NCI-H82 (cell line): ENCODE data around the gene CENPV.
"Not testable (repeated sequence)": the region's sequence is repeated elsewhere in the genome, so short reads cannot be mapped to it uniquely, and the experiment has no call there.

Experiments
- DNase-seq: peaks from one replicate; lab custom pipeline; 2025; lab: John Stamatoyannopoulos, UW

Gene CENPV

DNA sequence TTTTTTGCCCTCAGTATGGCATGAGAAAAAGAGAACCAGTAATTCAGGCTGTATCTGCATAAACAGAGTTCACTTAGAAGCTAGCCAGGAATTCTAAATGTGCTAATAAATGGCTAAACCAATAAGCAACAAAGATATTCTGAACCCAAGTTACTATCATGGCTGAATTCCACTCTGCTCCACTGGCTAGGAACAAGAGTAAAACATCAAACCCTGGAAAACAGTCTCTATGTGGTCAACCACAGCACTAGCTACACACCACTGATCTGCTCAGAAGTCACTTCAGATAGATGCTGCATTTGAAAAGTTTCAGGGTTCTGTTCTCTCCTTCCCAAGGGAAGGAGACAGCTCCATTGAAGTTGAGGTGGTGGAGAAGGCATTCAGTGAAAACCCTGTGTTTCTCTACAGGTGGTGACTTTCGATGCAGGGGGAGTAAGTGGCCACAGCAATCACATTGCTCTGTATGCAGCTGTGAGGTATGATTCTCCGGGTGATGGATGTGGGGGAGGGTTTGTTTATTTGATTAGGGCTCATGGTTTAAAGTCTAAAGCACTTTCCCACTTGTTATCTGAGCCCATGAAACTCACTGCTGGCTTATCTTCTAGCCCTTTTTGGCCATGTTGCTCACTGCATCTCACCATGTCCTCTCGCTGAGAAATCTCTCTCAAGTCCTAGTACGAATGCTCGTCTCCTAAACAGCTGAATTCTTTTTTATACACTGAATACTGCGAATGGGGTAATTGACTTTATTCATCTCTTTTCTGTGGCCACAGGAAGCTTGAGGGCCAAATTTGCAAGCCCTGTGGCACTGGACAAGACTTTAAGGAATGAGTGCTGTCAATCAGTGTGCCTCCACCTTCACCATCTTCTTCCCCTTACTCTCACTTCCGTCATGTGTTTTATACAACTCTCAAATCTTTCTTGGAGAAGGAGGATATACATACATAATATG lies 39.9 kb downstream of the CENPV start:
- peak; percentile 29 for DNase-seq

DNA sequence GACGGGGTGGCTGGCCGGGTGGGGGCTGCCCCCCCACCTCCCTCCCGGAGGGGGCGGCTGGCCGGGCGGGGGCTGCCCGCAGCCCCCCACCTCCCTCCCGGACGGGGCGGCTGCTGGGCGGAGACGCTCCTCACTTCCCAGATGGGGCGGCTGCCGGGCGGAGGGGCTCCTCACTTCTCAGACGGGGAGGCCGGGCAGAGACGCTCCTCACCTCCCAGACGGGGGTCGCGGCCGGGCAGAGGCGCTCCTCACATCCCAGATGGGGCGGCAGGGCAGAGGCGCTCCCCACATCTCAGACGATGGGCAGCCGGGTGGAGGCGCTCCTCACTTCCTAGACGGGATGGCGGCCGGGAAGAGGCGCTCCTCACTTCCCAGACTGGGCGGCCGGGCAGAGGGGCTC lies 41.2 kb downstream of the CENPV start:
- not testable (repeated sequence) for DNase-seq

DNA sequence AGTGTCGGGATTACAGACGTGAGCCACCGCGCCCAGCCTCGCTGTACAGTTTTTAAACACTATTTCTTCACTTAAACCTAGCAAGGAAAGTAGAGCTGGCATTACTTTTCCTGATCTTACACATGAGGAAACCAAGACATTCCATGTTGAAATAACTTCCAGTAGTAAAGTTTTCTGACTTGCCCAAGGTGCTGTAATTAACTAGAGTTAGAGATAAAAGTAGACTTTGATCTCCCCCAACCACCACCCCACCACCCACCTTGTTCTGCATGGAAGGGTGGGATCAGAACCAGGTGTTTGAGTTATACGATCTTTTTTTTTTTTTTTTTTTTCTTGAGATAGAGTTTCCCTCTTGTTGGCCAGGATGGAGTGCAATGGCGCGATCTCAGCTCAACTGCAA lies 47.1 kb downstream of the CENPV start:
- no peak for DNase-seq

DNA sequence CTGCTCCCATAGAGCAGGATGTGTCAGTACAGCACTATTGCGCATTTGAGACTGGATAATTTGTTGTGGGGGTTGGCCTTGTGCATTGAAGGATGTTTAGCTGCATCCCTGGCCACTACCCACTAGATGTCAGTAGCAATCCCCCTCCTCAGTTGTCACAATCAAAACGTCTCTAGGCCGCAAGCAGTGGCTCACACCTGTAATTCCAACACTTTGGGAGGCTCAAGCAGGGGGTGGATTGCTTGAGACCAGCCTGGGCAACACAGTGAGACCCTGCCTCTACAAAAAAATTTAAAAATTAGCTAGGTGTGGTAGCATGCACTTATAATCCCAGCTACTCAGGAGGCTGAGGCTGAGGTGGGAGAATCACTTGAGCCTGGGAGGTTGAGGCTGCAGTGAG lies 48.4 kb downstream of the CENPV start:
- peak; percentile 71 for DNase-seq

DNA sequence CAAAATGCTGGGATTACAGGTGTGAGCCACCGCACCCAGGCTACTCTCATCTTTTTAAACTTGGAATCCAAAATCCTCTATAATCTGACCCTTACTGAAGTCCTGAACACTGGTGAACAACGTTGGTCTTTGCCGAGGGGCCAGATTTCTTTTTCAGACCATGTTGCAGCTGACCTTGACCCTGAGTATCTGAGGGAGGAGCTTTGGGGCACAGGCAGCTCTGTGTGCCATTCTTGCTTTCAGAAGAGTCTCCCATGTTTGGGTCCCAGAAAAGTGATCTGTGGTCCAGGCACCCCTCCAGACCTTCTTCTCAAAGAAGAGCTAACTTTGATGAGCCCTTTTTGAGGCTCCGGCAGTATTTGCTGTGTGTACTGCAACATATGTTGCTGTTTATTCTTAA lies 50.4 kb downstream of the CENPV start:
- DNase-seq: no peak

DNA sequence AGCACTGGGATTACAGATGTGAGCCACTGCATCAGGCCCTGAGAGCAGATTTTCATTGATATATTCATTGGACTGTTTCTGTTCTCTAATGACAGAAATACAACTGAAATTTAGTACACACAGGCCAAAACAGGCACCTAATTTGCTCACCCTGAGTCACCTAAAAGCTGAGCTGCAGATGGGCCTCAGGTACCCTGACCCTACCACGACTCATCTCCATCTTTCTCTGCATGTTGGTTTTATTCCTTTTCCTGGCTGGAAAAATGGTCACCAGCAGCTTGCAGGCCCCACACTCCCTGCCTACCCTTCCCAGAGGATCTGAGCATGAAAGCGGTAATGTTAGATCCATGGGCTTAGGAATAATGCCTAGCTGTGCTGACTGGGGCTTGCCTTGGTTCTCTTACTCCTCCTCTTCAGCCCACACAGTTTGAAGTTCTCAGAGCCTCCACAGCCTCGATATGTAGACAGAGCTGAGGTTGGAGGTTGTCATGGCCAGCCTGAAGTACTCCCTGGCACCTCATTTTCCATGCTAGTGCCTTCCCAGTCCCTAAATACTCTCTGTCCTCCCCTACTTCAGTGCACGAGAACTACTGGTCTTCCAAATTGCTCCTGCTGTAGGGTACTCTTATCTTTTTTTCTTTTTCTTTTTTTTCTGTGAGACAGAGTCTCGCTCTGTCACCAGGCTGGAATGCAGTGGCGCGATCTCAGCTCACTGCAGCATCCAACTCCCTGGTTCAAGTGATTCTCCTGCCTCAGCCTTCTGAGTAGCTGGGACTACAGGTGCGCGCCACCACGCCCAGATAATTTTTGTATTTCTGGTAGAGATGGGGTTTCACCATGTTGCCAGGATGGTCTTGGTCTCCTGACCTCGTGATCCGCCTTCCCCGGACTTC lies 51.1 kb downstream of the CENPV start:
- DNase-seq: no peak

DNA sequence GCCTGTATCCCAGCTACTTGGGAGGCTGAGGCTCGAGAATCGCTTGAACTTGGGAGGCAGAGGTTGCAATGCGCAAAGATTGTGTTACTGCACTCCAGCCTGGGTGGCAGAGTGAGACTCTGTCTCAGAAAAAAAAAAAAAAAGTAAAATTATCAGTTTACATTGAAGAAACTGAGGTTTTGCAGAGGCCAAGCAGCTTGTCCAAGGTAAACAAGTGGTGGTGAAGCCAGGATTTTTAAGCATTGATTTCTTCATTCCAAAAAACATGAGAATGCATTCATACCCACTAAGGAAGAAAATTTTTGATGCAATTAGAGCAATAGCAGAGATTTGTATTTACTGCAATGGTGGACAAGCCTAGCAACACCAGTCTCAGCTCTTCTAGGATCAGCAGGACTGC lies 52.7 kb downstream of the CENPV start:
- DNase-seq: no peak

DNA sequence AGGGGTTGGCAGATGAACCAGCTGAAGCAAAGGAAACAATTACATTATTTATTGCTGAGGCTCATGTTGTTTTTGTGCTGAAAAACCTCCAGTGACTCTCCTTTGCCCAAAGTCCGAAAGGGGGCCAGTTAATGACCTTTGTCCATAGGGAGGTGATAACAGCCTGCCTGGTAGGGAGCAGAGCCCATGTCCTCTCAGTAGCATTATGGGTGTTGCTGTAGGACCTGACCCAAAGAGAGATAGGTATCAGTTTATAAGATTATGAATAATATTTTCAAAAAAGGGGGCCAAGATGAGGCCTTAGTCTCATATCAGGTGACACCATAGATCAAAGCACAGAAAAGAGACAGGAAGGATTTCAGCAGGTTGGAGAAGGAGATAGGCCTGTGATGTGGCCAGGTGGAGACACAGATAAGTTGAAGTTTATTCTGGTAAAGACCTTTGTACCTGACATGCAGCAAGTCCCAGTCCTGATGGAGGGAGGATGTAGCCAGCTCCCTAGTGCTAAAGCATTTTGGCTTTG lies 55.1 kb downstream of the CENPV start:
- DNase-seq: no peak

DNA sequence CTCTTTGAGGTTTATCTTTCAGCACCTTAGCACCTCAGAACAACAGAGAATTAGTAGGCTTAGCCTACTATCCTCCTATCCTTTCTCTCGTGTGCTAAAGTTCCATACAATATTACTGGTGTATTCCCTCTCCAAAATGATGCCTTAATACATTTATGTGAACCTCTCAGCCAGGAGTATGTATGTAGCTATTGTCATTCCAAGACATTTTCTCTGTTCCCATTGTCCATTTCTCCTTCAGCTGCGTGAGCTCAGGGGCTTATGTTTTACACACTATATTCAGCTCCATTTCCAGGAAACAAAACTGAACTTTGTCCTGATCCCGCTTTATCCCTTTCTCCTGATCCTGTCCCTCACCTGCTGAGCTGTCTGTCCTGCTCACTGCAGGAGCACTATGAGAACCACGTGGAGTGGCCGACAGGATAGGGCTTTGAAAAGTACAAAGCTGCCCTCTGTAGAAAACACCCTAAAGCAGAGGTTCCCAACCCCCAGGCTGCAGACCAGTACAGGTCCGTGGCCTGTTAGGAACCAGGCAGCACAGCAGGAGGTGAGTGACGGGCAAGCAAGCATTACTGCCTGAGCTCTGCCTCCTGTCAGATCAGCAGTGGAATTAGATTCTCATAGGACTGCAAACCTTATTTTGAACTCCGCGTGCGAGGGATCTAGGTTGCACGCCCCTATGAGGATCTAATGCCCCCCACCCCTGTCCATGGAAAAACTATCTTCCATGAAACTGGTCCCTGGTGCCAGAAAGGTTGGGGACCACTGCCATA lies 55.7 kb downstream of the CENPV start:
- no peak for DNase-seq

DNA sequence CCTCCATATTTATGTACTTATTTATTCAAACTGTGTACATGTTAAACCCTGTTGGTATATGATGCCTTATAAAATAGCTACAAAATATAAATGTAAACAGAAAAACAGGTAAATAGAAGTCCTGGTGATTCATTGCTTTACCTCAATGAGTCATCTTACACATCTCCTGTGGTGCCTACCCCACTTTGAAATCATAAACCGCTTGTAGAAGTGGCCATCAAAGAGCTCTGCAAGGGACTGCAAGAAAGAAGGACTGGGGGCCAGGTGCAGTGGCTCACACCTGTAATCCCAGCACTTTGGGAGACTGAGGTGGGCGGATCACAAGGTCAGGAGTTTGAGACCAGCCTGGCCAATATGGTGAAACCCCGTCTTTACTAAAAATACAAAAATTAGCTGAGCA lies 57.2 kb downstream of the CENPV start:
- DNase-seq: not testable (repeated sequence)

DNA sequence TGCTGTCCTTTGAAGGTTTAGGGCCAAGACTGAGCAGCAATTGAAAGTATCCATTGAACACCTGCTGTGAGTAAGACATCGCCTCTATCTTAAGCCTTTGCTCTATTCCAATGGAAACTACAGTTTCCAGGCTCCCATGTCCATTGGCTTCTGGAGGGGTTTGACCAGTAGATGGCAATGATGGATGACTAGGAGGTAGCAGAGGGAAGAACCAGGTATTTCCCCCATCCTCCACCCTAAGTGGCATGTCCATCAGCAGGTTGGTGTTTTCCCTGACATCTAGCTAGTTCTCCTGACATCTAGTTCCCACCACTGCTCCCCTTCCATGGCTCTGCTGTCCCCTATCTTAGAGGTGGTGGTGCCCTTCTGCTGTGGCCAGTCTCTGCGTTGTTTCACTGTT lies 58.7 kb downstream of the CENPV start:
- no peak for DNase-seq

DNA sequence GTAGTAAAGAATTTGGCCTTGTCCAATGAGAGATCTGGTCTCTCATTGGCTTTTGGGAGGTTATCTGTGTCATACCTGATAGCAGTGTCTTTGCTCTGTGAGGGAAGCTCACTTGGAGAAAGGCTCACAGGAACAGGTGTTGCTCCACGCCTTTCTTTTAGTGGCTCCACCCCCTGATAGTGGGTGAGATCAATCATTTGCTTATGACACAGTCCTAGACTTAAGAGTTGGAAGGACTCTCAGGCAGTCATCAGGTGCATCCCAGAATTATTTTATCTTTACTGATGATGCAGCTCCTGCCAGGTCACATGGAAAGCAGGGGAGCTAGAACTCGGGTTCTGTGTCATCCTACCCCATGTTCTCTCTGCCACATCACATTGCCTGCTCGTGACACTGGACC lies 59.3 kb downstream of the CENPV start:
- no peak for DNase-seq
